Left ventricle myocardium inferior (tissue), 1 donor: ENCODE data around the gene VEGFB. TPM values are rescaled to one million over a fixed set of nuclear protein-coding genes. Genes with fewer than 3 reads are reported as not detected.

ENCODE experiments used
- DNase-seq: peaks from one replicate; pipeline ENCODE4 v3.0.0-alpha.2; 2020
- H3K27ac ChIP-seq: fragments of 200-600 bp; replicated peaks from 2 replicates; pipeline ENCODE4 v1.8.0; 2021
- H3K27me3 ChIP-seq: fragments of 200-600 bp; 2 replicates; pipeline ENCODE4 v1.8.0; 2021; ENCODE audit warnings: low read depth
- H3K36me3 ChIP-seq: fragments of 200-600 bp; 2 replicates; pipeline ENCODE4 v1.8.0; 2021
- H3K4me1 ChIP-seq: fragments of 200-600 bp; 2 replicates; pipeline ENCODE4 v1.8.0; 2021
- H3K4me3 ChIP-seq: fragments of 200-600 bp; 2 replicates; pipeline ENCODE4 v1.8.0; 2021; ENCODE audit warnings: mild to moderate bottlenecking, moderate library complexity
- H3K9me3 ChIP-seq: fragments of 200-600 bp; replicated peaks from 2 replicates; pipeline ENCODE4 v1.8.0; 2021
- intact Hi-C: fragments of 100-400 bp; cut with micrococcal nuclease; formaldehyde crosslinking; loops from one replicate; pipeline ENCODE4 v1.11.0; 2022
- total RNA-seq: library from RNA; stranded (reverse); fragmentation: NEBNext Ultra II Directional; extraction: Animal tissue kit (Norgen Biotek cat#: 25700); gene quantifications from one replicate; pipeline ENCODE4 v1.2.1, GENCODE V29; 2021
- TF ChIP-seq, protein P1 (sequence below): fragments of 200-600 bp; IDR thresholded peaks from 2 replicates; pipeline ENCODE4 v1.8.0; 2021; ENCODE audit warnings: antibody characterized with exemption, mild to moderate bottlenecking, borderline replicate concordance
- donor health status: DM: no; HTN: yes; CAD: no; lungs with severe emphysema.

The VEGFB gene
- total RNA-seq, 1 donor from 2014 or later: 272 TPM

DNA sequence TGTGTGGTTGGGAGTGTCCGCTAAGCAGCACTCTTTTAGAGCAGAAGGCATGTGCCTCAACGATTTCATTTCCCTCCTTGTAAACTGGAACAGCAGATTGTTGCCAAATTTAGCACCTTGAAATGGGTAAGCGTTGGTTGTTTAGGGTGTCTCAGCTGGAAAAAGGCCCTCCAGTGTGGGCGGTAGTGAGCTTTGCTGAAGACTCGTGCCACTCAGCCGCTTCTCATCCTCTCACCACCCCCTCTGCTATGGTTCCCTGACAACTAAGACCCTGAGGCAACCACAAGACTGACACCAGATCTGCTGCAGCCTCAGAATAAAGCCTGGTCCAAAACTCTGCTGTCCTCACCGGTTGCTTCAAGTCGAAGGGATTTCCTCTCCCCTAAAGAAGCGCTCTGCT lies 37.8 kb upstream of the VEGFB start:
- TF ChIP-seq, protein P1, sequence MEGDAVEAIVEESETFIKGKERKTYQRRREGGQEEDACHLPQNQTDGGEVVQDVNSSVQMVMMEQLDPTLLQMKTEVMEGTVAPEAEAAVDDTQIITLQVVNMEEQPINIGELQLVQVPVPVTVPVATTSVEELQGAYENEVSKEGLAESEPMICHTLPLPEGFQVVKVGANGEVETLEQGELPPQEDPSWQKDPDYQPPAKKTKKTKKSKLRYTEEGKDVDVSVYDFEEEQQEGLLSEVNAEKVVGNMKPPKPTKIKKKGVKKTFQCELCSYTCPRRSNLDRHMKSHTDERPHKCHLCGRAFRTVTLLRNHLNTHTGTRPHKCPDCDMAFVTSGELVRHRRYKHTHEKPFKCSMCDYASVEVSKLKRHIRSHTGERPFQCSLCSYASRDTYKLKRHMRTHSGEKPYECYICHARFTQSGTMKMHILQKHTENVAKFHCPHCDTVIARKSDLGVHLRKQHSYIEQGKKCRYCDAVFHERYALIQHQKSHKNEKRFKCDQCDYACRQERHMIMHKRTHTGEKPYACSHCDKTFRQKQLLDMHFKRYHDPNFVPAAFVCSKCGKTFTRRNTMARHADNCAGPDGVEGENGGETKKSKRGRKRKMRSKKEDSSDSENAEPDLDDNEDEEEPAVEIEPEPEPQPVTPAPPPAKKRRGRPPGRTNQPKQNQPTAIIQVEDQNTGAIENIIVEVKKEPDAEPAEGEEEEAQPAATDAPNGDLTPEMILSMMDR: no peak
- Histone ChIP-seq H3K27ac (no peak overlapping the region), H3K27me3 (no peaks in the 10 kb centered on the region), H3K4me1 (no peaks in the 10 kb centered on the region), H3K4me3 (no peak overlapping the region), H3K36me3 (peaks cover 93% of the 10 kb centered on the region), H3K9me3 (no peaks in the 10 kb centered on the region)
- intact Hi-C loops: no loop called here
- no peak for DNase-seq

DNA sequence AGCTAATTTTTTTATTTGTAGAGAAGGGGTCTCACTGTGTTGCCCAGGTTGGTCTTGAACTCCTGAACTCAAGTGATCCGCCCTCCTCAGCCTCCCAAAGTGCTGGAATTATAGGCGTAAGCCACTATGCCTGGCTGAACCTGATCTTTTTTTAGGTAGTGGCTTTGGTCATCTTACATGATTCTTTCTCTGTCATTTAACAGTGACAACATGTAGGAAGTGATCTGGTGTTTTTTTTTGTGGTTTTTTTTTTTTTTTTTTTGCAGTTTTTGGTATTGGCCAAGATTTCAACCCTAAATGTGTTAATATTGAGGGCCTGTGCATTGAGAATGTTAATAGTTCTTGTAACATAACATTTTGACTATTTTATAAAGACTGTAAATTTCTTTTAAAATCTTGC lies 35.9 kb upstream of the VEGFB start:
- Histone ChIP-seq H3K9me3 (no peaks in the 10 kb centered on the region), H3K27ac (no peak overlapping the region), H3K27me3 (no peaks in the 10 kb centered on the region), H3K36me3 (peaks cover 99% of the 10 kb centered on the region), H3K4me1 (peaks cover 8% of the 10 kb centered on the region), H3K4me3 (no peak overlapping the region)
- TF ChIP-seq, protein P1: no peak
- intact Hi-C loops: no loop called here
- no peak for DNase-seq

DNA sequence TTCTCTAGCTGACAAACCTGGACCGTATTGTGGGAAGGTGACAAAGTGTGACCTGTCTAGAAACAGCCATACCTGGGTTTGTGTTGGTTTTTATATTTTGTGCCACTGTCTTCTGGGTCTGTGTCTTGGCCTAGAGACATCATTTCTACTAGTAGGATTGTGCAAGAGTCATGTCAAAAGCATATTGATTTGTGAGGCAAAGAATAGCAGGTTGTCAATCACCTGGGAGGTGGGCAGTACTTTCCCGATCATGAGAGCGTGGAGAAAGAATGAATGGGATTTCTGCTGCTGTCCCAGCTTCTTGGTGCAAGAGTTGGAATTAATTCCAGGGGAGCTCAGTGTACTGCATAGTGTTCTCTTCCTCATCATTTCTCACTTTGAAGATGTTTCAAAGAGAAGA lies 32.8 kb upstream of the VEGFB start:
- Histone ChIP-seq H3K36me3 (peaks cover 98% of the 10 kb centered on the region), H3K27me3 (no peaks in the 10 kb centered on the region), H3K9me3 (no peaks in the 10 kb centered on the region), H3K27ac (no peak overlapping the region), H3K4me3 (no peak overlapping the region), H3K4me1 (peaks cover 33% of the 10 kb centered on the region)
- TF ChIP-seq, protein P1: no peak
- no peak for DNase-seq
- intact Hi-C loops: no loop called here

DNA sequence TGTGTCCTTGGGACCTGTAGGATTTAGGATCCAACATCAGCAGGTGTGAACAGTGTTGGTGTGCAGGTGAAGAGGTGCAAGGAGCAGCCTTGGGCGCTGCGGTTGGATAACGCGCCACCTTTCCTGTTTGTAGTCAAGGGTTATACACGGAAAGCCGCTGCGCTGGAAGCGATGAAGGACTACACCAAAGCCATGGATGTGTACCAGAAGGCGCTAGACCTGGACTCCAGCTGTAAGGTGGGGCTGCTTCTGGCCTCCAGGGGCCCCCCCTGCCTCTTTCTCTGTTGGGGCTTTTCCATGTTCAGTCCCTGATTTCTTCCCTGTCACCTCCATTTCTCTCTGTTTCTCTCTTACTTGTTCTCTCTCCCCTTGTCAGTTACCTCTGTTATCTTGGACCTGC lies 31.4 kb upstream of the VEGFB start:
- H3K27ac ChIP-seq: peak overlapping the region; percentile 34
- TF ChIP-seq, protein P1: no peak
- no peak overlapping the region for H3K4me3 ChIP-seq
- no peak for DNase-seq
- peaks cover 47% of the 10 kb centered on the region for H3K4me1 ChIP-seq
- H3K9me3 ChIP-seq: no peaks in the 10 kb centered on the region
- no peaks in the 10 kb centered on the region for H3K27me3 ChIP-seq
- intact Hi-C loops: no loop called here
- H3K36me3 ChIP-seq: peaks cover 85% of the 10 kb centered on the region

DNA sequence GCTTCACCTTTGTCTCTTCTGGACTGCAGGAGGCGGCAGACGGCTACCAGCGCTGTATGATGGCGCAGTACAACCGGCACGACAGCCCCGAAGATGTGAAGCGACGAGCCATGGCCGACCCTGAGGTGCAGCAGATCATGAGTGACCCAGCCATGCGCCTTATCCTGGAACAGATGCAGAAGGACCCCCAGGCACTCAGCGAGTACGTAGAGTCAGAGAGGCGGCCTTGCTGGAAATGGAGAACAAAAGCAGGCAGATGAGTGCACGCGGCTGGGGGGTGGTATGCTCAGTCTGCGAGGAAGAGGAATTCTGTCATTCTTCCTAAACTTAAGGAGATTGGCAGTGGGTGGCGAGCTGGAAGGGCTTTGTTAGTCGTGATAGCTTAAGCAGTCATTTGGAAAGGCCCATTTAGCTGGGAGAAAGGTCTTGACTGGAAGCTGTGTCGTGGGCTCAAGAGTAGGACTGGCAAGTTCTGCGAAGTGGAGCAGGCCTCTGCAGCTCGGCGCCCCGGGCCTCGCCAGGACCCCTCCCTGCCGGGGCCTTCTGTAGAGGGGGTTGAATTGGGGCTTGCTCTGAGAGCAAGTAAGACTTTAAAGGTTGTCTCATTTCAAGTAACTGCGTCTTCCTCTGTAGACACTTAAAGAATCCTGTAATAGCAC lies 30.8 kb upstream of the VEGFB start:
- TF ChIP-seq, protein P1: no peak
- intact Hi-C loops: no loop called here
- Histone ChIP-seq H3K36me3 (peaks cover 79% of the 10 kb centered on the region), H3K27ac (no peak overlapping the region), H3K9me3 (no peaks in the 10 kb centered on the region), H3K27me3 (no peaks in the 10 kb centered on the region), H3K4me1 (peaks cover 53% of the 10 kb centered on the region), H3K4me3 (no peak overlapping the region)
- DNase-seq: no peak
